Testis (tissue), 3 donors: ENCODE data around the gene ICOS. TPM values are rescaled to one million over a fixed set of nuclear protein-coding genes. Genes with fewer than 3 reads are reported as not detected.

Source experiments
- DNase-seq: peaks from one replicate; pipeline ENCODE4 v3.0.0-alpha.2; 2019
- H3K27ac ChIP-seq, 2 donors: fragments of 200-600 bp; sonication (generic); one replicate each; pipeline ENCODE4 v1.5.1; 2019
- H3K27me3 ChIP-seq: fragments of 200-600 bp; sonication (generic); one replicate; pipeline ENCODE4 v1.5.1; 2019
- H3K36me3 ChIP-seq: fragments of 200-600 bp; sonication (generic); one replicate; pipeline ENCODE4 v1.5.1; 2017; ENCODE audit warnings: low read depth; ENCODE audit errors: missing control alignments
- H3K4me1 ChIP-seq: fragments of 200-600 bp; sonication (generic); one replicate; pipeline ENCODE4 v1.5.1; 2019
- H3K4me3 ChIP-seq, 2 donors: fragments of 200-600 bp; sonication (generic); one replicate each; pipeline ENCODE4 v1.5.1; 2017 to 2019
- H3K9me3 ChIP-seq: fragments of 200-600 bp; sonication (generic); one replicate; pipeline ENCODE4 v1.5.1; 2017
- POLR2A ChIP-seq: fragments of 450-650 bp; IDR thresholded peaks from one replicate; pipeline ENCODE4 v1.6.1; 2017; ENCODE audit warnings: antibody characterized with exemption, mild to moderate bottlenecking, moderate library complexity
- WGBS, 2 donors: methylation state at CpG; one replicate each; pipeline ENCODE4 v1.1.5; 2018; 5-methylcytosine and 5-hydroxymethylcytosine counted together
- intact Hi-C: fragments of 100-400 bp; cut with DNase I; formaldehyde crosslinking; loops from one replicate; pipeline ENCODE4 v1.15.1; 2023; ENCODE audit warnings: low total_unique reads
- polyA plus RNA-seq: library from polyadenylated mRNA; stranded (reverse); fragments of 350-450 nt; fragmentation: Illumina TruSeq; extraction: RNeasy Lipid Tissue Mini Kit (QIAGEN cat#74804); gene quantifications from one replicate; pipeline ENCODE4 v1.2.3, GENCODE V29; 2014; ENCODE audit warnings: low read depth, low replicate concordance; ENCODE audit not compliant: insufficient read depth
- total RNA-seq, 2 donors: library from RNA; depleted of rRNA; stranded (reverse); fragments of >200 nt; gene quantifications; one replicate each; pipeline ENCODE4 v1.2.3, GENCODE V29; 2016
- TF ChIP-seq, protein P1 (sequence below), 3 experiments: fragments of 450-650 bp in 2 of 3; fragments of 200-600 bp in 1 of 3; sonication (generic) in 1 of 3; IDR thresholded peaks; one replicate each; pipeline ENCODE4 v1.5.1; 2016 to 2019; ENCODE audit warnings: antibody characterized with exemption in 3 of 3, mild to moderate bottlenecking in 2 of 3, moderate library complexity in 1 of 3

ICOS gene
- total and polyA plus RNA-seq, 3 donors from 2014 or later, result 0.16 to 0.91 (median 0.62) TPM

DNA sequence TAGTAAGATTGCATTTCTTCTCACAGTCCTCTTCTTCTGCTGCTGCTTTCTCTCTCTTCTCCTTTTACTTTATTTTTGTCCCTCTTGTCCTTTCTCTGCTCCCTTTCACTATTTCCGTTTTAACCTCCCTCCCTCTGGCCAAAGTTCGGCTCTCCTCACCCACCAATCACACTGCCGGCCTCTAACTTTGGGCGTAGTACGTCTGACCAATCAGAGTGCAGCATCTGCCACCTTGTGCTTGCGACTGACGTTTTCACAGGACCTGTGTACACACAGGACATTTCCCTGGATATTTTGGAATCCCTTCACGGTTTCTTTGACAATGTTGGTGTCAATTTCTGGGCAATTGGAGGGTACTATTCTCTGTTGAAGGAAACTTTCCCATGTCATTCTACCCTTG is 22.6 kb upstream of the ICOS start:
- Histone ChIP-seq H3K27ac (no peak overlapping the region), H3K36me3 (no peaks in the 10 kb centered on the region), H3K4me3 (no peak overlapping the region), H3K4me1 (peaks cover 12% of the 10 kb centered on the region), H3K9me3 (no peaks in the 10 kb centered on the region), H3K27me3 (no peaks in the 10 kb centered on the region)
- peak; percentile 50 for DNase-seq
- 68 to 78% methylated on average over 8 of the region's 8 CpGs for WGBS, 2 donors
- TF ChIP-seq POLR2A, result no peak
- TF ChIP-seq, protein P1, sequence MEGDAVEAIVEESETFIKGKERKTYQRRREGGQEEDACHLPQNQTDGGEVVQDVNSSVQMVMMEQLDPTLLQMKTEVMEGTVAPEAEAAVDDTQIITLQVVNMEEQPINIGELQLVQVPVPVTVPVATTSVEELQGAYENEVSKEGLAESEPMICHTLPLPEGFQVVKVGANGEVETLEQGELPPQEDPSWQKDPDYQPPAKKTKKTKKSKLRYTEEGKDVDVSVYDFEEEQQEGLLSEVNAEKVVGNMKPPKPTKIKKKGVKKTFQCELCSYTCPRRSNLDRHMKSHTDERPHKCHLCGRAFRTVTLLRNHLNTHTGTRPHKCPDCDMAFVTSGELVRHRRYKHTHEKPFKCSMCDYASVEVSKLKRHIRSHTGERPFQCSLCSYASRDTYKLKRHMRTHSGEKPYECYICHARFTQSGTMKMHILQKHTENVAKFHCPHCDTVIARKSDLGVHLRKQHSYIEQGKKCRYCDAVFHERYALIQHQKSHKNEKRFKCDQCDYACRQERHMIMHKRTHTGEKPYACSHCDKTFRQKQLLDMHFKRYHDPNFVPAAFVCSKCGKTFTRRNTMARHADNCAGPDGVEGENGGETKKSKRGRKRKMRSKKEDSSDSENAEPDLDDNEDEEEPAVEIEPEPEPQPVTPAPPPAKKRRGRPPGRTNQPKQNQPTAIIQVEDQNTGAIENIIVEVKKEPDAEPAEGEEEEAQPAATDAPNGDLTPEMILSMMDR (IDR thresholded peaks at IDR 0.05), result no peak
- intact Hi-C loops, result no loop called here

DNA sequence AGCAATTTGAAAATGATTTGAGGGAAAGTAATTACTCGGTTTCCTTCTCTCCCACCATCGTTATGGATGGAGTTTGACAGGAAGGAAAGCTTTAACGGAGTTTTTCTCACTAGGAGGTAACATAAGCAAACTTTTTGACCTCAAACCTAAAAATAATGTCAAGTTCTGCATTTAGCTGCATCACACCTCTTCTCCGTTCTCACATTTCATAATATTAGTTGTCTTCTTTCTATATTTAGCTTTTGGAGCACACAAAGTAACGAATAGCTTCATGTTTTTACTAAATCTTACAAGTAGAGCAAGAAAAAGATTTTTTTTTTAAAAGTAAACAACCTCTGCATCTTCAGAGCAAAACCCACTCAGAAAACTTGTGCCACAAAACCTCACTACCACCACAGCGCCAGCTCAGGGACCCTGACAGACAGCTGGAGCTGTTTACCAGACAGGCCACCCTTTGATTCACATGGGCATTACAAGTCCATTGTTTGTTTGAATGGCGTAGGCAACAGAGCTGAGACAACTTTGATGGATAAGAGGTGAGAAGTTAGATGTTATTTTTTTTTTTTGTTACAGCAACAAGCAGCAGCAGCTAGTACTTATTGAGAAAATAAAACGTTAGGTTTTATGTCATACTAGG is 21.9 kb upstream of the ICOS start:
- Histone ChIP-seq H3K4me1 (peaks cover 12% of the 10 kb centered on the region), H3K27me3 (no peaks in the 10 kb centered on the region), H3K27ac (no peak overlapping the region), H3K36me3 (no peaks in the 10 kb centered on the region), H3K4me3 (no peak overlapping the region), H3K9me3 (no peaks in the 10 kb centered on the region)
- no peak for DNase-seq
- TF ChIP-seq POLR2A, result no peak
- TF ChIP-seq, protein P1 (IDR thresholded peaks at IDR 0.05), result no peak
- intact Hi-C loops, result no loop called here
- WGBS, 2 donors, result 29 to 32% methylated on average over 8 of the region's 8 CpGs

DNA sequence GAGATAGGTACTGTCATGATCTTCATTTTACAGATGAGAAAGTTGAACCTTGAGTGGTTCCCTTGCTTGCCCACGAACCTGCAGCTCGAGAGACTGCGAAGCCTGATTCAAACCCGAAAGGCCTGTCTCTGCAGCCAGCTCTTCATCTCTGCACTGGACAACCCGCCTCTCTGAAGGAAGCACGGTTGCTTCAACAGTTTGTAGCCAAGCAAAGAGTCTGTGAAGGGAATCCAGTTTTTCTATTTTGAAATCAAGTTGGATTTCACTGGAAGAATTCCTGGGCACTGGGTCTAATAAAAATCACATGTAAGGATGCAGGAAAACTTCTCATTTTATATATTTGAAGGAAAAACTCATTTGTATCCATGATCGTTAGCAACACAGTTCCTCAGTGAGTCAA is 21.3 kb upstream of the ICOS start:
- 37 to 38% methylated on average over 7 of the region's 7 CpGs for WGBS, 2 donors
- no peak for TF ChIP-seq POLR2A
- TF ChIP-seq, protein P1 (IDR thresholded peaks at IDR 0.05), result no peak
- Histone ChIP-seq H3K36me3 (no peaks in the 10 kb centered on the region), H3K9me3 (no peaks in the 10 kb centered on the region), H3K27me3 (no peaks in the 10 kb centered on the region), H3K4me1 (peaks cover 12% of the 10 kb centered on the region), H3K27ac (no peak overlapping the region), H3K4me3 (no peak overlapping the region)
- DNase-seq, result no peak
- intact Hi-C loops, result no loop called here

DNA sequence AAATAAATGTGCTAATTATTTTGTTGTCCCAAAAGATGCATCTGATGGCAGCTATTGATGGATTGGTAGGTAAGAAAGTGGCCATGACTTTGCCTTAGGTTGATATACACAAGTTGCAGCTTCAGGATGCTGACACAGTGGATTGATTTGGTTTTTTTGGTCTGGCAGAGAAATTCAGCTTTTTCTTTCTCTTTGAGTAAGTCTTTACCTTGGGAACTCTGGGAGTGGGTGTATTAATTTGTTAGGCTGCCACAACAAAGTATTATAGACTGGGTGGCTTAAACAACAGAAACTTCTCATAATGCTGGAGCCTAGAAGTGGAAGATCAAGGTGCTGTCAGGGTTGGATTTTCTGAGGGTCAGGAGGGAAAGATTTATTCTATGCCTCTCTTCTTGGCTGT is 19.8 kb upstream of the ICOS start:
- H3K27ac ChIP-seq, result no peak overlapping the region
- no peak for DNase-seq
- no peaks in the 10 kb centered on the region for H3K36me3 ChIP-seq
- TF ChIP-seq POLR2A, result no peak
- TF ChIP-seq, protein P1 (IDR thresholded peaks at IDR 0.05), result no peak
- H3K9me3 ChIP-seq, result no peaks in the 10 kb centered on the region
- intact Hi-C loops, result no loop called here
- no peak overlapping the region for H3K4me3 ChIP-seq
- H3K4me1 ChIP-seq, result peaks cover 12% of the 10 kb centered on the region
- H3K27me3 ChIP-seq, result no peaks in the 10 kb centered on the region

DNA sequence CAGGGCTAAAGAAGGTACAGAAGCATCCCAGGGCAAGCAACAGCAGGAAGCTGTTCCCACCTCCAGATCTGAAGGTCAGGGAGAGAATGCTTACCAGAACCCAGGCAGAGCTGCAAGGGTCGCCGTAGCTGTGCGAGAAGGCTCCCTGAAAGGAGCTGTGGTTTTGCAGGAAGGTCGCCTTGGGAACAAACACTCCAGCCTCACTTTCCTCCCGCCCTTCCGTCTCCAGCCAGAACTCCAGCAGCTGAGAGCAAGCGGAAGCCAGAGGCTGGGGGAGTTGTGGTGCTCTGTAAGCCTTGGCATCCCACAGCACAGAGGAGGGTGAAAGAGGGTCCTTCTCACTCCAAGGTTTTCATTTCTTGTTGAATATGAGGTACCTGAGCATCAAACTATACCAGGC is 18.3 kb upstream of the ICOS start:
- Histone ChIP-seq H3K36me3 (no peaks in the 10 kb centered on the region), H3K9me3 (no peaks in the 10 kb centered on the region), H3K4me3 (no peak overlapping the region), H3K27me3 (no peaks in the 10 kb centered on the region), H3K4me1 (peaks cover 12% of the 10 kb centered on the region), H3K27ac (no peak overlapping the region)
- intact Hi-C loops, result no loop called here
- TF ChIP-seq, protein P1 (IDR thresholded peaks at IDR 0.05), result no peak
- TF ChIP-seq POLR2A, result no peak
- 38 to 44% methylated on average over 7 of the region's 7 CpGs for whole genome bisulfite sequencing, 2 donors
- DNase-seq, result no peak
